Cerebellar cortex (tissue), 1 donor: ENCODE data around the gene SND1.

ENCODE experiments used
- DNase-seq: peaks from one replicate; pipeline ENCODE4 v3.0.0-alpha.2; 2015; ENCODE audit warnings: low spot score

Gene SND1

DNA sequence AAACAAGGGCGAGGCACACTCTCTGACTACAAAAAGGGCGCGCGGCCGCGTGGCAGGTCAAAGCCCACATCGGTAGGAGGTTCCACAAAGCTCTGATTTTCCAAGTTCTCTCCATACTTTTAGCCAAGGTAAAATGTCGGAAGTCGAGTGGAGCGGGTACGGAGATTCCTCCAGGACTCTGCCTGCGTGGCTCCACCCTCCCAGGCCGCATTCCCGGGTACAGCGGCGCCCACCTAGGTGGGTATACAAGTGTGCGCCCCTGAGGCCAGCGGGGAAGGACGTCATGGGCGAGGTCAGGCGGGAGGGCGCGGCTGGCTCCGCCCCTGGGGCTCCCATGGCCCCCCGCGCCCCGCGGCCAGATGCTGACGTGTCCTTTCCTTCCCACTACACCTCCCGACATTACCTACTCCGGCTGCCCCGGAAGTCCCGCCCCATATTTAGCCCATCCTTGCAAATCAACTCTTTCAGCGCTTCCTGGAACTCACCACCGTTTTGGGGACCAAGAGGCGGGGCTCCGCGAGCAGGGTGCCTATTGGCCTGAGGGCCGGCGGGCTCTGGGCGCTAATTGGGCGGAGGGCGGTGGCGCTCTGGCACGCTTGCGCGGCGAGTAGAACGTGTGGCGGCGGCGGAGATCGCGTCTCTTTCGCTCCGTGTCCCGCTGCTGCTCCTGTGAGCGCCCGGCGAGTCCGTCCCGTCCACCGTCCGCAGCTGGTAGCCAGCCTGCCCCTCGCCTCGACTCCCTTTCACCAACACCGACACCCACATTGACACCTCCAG is at the start of gene SND1:
Gene SND1, plus strand, starts transcription at position 639 of the 777 bp plus-strand sequence. CDS start 180 bp downstream, outside the sequence.
- DNase-seq: peak; percentile 100

DNA sequence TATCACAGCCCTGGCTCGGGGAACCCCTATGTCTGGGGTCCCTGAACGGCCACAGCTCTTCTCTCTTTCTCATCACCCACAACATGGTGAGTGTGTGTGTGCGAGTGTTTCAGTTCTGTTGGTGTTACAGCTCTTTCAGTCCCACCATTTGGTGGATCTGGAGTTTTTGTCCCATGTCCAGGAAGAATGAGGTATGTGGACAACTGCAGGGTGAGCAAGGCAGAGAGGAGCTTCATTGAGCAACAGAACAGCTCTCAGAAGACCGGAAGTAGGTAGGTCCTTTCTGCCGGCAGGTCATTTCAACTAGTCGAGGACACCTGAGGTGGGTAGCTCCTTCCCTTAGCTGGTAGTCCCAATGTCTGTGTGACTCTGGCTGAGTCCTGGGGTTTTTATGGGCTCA is 43.5 kb upstream of the SND1 start:
- DNase-seq: no peak

DNA sequence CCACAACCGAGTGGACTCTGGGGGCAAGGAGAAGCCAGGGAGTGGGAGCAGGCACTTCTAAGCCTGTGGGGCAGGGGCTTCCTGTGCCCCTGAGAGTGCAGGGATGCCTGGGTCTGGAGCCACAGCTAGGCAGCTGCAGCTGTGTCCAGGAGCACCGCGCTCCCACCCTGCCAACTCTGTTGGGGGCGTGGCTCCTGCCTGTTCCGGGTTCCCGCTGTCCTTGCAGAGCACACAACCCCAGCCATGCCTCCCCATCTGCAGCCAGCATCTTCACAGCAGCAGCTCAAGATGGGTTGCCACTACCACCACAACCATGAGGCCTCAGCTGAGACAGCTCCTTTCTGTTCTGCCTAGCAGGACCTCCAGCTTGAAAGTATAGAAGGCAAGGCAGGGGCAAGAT is 42.7 kb upstream of the SND1 start:
- no peak for DNase-seq

DNA sequence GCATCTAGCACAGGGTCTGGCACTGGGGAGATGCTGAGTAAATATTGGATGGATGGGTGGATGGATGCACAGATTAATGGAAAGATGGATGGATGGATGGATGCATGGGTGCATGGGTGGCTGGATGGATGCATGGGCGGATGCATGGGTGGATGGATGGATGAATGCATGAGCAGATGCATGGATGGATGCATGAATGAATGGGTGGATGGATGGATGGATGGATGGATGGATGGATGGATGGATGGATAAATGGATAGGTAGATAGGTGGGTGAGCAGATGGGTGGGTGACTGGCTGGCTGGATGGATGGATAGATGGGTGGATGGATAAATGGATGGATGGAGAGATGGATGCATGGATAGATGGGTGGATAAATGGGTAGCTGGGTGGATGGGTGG is 39.7 kb upstream of the SND1 start:
- no peak for DNase-seq

DNA sequence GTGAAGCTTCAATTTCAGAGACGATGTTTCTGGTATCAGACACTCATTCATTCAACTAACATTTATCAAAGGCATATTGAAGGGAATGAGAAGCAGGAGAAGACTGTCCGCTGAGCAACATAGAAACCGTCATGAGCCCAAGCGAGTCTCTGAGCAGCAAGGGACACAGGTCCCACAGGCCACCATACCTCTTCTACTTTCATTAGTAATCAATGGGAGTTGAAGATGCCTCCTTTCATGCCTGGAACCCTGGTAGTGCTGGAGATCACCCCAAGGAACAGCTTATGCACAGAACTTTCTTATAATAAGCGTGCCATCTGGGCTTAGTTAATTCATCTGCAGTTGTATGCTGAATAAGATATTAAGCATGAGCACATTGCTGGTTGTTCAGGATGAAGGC is 35.3 kb upstream of the SND1 start:
- no peak for DNase-seq

DNA sequence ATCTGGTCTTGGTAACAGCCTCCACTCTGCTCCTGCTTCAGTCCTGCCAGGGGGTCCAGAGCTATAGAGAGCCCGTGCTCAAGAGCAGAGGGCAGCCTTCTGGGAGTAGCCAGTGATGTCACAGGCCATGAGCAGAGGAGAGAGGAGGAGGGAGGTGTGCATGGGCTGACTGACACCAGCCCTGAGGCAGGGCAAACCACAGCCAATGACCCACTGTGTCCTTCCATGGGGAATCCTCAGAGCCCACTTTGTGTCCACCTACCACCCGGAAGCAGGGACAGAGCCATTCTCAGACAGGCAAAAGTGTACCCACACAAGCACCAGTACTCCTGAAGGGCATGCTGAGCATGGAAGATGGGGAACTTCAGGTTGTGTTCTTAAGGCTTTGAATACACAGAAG is 34.0 kb upstream of the SND1 start, which contains the start of gene PAX4:
Gene PAX4, minus strand, starts transcription at position 101 of the 400 bp plus-strand sequence. CDS start 2,214 bp downstream, outside the sequence.
- no peak for DNase-seq

DNA sequence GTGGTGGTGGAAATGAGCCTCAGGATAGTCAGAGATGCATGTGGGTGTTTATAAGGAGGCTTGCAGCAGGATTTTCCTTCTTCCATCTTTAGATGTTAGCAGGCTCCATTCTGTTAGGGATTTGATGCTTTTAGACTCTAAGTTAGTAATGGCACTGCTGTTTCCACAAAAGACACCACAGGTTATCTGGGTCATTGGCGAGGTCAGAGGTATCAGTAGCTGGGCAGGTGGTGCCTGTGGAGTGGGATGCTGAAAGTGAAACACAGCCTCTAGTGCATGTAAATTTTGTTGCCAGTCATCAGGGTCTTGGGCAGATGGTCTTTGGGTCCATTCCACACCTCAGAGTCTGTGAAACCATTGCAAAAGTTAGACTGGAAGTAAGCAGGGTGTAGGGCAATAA is 33.2 kb upstream of the SND1 start:
- no peak for DNase-seq

DNA sequence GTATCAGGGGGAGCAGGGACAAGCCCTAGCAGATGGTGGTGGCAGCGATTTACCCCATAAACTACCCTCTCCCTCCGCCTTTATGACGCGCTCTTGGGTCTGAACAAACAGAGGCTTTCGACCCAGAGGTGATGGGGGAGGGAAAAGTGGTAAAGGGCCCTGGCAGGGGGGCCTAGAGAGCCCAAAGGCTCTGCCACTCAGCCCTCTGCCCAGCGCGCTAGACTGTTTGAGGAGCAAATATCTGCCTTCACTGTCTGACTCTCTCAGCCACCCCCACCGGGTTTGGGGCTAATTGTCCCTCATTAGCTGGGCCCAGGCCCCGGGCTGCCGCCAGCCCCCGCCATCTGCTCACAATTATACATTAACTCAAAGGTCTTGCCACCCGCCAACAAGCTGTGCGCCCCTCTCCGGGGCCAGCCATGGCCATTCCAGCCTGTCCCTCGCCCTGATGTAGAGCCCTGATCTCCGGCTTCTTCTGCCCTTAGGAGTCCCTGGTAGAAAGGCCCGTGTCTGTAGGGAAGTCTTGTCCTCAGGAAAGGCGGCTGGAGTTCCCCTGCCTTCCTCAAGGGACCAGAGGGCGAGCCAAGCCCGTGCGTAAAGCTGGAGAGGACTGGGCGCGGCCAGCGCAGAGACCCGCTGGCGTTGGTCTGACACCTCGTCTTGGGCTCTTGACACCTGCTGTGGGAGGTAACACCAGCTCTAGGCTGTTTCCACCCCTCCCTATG is 32.2 kb upstream of the SND1 start:
- no peak for DNase-seq

DNA sequence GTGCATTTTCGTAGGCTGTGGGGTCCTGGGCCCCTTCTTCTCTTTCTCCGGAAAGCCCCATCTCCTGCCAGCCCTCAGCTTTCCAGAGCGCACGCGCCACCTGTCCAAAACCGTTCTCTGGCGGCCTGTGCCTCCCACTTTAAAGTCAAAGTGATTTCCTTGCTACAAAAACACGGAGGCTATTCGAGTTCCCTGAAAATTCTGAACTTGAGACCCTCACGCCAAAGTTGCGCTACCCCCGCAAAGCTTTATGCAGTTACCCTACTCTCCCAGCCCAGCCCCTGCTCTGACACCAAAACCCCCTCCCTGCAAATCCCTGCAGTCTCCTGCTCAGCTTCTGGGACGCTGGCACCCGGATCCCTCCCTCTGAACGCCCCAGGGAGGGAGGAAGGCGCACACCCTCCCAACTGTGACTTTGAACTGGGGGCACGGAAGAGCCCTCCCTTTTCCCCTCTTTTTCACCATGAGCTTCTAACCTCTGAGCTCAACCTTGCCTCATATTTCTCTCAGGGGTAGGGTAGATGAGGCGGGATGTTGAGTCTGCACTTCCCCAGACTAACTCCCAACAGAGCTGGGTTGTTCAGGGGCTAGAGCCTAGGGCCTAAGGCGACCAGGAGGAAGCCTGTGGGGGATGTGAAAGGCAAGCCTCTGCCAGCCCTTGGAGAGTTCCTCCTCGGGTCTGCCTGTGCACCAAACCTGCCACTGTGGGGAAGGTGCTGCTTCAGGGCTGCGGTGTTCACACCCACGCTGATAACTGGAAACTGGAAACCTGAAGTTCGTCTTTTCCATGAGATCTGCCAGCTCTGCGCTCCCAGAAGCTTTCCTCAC is 31.4 kb upstream of the SND1 start:
- no peak for DNase-seq

DNA sequence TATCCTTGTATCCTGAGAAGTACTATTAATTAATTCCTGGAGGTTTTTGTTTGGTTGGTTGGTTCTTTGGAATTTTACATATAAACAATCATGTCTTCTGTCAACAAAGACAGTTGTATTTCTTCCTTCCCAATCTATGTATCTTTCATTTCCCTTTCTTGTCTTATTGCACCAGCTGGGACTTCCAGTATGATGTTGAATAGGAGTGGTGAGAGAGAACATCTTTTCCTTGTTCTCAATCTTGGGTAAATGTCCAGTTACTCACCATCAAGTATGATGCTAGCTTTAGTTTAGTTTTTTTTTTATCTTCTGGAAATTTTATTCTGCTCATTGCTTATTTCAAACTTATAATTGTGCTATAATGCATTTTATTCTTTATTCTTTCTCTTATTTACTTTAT is 26.7 kb upstream of the SND1 start:
- no peak for DNase-seq

DNA sequence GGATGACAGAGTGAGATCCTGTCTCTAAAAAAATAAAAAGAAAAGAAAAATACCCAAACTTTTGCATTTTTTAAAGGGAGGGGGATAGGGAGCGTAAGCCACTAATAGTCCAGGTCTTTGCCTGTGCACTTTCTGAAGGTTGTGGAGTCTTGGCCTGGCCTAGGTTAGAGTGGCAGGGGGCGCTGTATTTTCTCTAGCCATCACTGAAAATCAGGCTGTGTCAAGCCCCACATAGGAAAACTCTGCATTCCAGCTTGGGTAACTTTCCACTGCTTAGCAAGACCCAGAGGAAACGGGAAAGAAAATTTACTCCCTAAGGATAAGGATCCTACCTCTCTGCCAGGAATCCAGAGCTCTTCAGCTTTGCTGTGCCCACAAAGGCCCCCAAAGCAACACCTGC is 23.5 kb upstream of the SND1 start:
- peak; percentile 7 for DNase-seq

DNA sequence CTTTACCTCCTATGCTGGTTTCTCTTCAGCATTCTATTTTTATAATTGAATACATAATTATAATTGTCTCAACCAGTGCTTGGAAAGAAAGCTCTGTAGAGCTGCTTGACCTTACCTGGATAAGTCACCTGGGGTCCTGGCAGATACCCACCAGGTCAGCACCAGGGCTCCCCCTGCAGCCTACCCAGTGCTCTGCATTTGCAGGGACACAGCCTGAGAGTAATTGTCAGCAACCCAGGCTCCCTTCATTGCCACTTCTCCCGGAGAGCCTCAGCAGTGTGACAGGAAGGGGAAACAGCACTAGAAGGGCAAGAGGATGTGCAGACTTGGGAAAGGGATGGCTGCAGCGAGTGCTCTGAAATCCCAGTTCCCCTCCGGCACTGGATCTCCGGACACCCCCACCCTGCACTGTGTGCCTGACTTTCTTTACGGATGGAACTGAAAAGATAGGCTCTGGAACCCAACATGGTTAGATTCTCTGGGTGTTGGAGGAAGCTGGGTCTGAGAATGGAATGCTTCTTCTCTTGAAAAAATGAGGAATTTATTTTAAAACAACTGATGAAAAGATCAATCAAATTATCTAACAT is 22.6 kb upstream of the SND1 start:
- DNase-seq: peak; percentile 28

DNA sequence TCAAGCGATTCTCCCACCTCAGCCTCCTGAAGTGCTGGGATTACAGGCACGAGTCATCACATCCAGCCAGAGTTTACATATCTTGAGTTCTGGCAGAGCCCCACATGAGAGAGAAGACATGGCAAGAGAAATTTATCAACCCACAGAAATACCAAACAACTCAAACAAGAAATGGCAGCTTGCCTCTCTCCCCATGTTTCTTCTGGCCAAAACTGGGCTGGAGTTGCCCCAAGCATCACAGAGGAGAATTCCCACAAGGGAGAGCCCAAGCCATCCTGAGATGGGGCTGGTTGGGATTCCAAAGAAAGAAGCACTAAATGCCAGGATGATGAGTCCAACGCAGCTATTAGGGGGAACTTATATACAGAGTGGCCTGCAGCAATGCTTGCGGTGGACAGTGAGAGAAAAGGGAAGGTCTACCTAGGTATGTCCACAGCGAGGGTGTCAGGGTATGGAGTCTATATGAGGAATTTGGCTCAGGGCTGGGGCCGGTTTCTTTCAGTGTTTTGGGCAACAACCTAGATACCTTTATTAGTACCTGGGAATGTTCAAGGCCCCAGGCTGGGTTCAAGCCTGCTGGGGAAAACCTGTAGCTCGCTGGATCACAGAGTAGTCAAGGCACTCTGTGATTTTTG is 19.6 kb upstream of the SND1 start:
- DNase-seq: no peak

DNA sequence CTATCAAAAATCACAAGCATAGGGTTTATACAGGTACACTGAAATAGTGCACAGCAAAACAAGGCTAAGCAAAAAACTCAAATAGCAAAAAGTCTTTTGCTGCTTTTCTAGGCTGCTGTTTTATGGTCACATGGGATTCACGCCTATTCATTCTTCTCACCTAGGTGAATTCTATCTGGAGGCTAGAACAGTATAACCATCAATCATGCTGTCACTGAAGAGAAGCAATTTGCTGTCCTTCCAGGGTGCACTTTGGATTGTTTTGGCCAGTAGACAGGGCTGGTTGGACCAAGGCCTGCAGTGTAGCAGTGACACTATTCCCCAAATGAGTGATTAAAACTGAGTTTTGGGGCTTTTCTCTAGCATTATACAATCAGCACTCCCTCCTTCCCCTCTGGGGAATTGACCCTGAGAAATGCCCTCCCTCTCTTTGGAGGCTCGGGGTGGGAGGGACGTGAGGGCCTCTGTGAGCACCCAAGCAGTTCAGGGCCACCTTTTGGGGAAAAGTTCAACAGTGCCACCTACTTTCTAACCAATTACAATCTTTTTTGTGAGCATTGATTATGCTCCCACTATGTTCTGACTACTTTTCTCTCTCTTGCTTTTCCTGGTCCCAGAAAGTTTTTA is 16.2 kb upstream of the SND1 start:
- DNase-seq: no peak

DNA sequence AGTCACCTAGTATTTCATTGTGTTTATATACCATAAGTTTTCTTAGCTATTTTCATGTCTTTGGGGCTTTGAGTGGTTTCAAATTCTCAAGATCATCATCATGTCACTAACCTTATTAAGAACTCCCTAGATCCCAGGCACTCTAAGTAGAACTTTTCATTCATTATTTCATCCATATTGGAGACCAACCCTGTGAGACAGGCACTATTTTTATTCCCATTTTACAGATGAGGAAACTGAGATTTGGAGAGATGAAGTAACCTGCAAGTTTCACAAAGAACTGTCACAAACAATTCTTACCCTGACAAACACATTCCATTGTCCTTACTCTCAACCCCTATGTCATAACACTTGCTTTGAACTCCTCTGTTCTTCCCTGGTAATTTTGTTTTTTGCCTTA is 13.8 kb upstream of the SND1 start:
- DNase-seq: no peak

DNA sequence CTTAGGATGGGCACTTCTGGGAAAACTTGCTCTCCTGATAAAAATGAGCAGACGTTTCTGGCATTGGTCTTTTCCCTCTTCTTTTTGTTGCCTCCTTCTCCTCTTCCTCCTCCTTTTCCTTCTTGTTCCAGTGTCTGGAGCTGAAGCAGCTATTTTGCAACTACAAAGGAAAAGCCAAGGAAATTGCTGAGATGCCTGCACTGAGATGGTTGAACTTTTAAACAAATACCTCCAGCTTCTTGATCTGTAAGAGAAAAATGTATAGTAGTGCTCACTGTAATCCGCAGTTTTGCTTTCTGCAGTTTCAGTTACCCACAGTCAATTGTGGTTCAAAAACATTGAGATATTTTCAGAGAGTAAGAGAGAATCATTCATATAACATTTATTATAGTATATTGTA is 7.5 kb upstream of the SND1 start:
- DNase-seq: no peak

DNA sequence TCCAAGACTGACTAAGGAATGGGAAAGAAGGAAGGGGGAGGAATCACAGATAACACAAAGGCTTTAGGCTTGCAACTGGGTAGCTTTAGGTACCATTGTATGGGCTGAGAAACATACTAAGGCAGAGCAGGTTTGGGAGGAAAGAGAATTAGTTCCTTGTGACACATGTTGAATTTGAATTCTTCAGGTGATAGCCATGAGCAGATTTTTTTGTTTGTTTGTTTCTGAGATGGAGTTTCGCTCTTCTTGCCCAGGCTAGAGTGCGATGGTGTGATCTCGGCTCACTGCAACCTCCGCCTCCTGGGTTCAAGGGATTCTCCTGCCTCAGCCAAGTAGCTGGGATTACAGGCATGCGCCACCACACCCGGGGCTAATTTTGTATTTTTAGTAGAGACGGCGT is 4.4 kb upstream of the SND1 start:
- DNase-seq: no peak

DNA sequence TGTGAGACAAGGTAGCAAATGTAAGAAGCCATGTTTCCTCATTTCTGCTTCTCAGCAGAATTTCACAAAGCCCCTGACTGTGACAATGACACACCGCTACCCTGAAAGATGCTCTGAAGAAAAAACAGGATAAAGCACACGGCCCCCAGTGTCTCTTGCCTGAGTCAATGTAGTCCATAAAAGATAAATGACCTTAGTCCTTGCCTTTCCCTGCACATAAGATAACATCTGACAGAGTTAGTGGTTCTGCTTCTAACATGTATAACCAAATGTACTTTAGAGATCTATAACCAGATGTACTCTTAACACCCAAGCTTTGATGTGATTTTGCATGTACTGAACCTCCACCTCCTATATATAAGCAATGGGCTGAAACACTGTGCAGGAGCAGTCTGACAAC is 3.0 kb upstream of the SND1 start:
- no peak for DNase-seq

DNA sequence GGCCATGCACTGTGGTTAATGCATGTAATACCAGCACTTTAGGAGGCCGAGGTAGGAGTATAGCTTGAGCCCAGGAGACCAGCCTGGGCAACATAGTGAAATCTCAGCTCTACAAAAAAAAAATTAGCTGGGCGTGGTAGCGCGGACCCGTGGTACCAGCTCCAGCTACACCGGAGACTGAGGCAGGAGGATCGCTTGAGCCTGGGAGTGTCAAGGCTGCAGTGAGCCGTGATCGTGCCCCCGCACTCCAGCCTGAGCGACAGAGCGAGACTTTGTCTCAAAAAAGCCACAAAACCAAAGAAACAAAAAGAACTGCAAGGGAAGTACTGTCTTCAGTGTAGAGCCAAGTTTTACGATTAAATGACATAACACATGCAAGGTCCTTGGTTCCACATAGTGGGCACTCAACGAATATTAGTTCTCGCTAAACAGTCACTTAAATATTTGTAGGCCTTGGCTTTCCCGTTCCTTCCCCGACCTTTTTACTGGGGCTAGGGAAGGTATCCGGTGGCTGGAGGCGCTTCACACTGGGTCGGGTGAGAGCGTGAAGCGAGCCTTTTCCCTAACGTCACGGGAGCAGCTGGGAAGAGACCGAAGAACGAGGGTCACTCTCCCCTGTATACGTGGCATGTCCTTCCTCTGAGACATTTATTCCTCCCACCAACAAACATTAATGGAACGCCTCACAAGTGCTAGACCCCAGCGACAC is 993 bp upstream of the SND1 start:
- peak; percentile 16 for DNase-seq
